Measurements from ENCODE around the gene AZU1.

DNA sequence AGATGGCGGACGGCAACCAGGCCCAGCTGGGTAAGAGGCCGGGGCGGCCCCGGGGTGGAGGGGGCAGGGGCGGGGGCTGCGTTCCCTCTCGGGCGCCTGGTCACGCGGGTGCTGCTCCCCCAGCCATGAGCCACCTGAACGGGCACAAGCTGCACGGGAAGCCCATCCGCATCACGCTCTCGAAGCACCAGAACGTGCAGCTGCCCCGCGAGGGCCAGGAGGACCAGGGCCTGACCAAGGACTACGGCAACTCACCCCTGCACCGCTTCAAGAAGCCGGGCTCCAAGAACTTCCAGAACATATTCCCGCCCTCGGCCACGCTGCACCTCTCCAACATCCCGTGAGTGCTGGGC is 19.2 kb upstream of the AZU1 start:
- TF ChIP-seq, protein P1, sequence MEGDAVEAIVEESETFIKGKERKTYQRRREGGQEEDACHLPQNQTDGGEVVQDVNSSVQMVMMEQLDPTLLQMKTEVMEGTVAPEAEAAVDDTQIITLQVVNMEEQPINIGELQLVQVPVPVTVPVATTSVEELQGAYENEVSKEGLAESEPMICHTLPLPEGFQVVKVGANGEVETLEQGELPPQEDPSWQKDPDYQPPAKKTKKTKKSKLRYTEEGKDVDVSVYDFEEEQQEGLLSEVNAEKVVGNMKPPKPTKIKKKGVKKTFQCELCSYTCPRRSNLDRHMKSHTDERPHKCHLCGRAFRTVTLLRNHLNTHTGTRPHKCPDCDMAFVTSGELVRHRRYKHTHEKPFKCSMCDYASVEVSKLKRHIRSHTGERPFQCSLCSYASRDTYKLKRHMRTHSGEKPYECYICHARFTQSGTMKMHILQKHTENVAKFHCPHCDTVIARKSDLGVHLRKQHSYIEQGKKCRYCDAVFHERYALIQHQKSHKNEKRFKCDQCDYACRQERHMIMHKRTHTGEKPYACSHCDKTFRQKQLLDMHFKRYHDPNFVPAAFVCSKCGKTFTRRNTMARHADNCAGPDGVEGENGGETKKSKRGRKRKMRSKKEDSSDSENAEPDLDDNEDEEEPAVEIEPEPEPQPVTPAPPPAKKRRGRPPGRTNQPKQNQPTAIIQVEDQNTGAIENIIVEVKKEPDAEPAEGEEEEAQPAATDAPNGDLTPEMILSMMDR (IDR thresholded peaks at IDR 0.05 in 4 of 5, conservative IDR thresholded peaks at IDR 0.05 in 1 of 5): no peak
- TF ChIP-seq POLR2A (IDR thresholded peaks at IDR 0.05): no peak

Data from gastrocnemius medialis (tissue), 4 donors.